Endometrial microvascular endothelial cells (primary cell): ENCODE measurements around the gene PEX11G. TPM values are rescaled to one million over a fixed set of nuclear protein-coding genes. Genes with fewer than 3 reads are reported as not detected.

ENCODE experiments used
- in situ Hi-C: cut with HindIII; loops from 2 replicates; pipeline ENCODE4 v1.10.0; 2017; ENCODE audit warnings: low sequenced_read_pairs, low pct_unique_long_range_greater_than_20kb; ENCODE audit errors: inconsistent ontology term
- total RNA-seq: library from RNA; depleted of rRNA; stranded (reverse); fragments of >200 nt; gene quantifications from one replicate; pipeline ENCODE4 v1.2.3, GENCODE V29; 2015; ENCODE audit errors: inconsistent ontology term

PEX11G gene
- total RNA-seq, 1 donor from 2014 or later: 0.84 TPM

DNA sequence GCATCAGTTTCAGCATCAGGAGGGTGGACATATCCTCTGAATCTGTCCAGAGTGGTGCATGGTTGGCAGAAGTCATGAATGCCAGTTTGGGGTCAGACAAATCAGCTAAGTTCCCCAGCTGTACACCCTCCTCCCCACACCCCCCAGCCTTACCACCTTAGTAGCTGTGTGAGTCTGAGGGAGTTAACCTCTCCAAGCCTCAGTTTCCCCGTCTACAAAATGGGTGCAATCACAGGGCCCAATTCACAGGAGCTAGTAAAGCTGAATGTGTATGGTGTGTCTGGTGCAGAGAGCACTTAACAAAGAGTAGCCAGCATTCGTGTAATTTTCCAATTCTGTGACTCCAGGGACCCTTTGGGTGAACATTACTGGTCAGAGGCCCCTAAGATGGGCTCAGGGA lies 13.7 kb upstream of the PEX11G start:
- in situ Hi-C loops: no loop called here

DNA sequence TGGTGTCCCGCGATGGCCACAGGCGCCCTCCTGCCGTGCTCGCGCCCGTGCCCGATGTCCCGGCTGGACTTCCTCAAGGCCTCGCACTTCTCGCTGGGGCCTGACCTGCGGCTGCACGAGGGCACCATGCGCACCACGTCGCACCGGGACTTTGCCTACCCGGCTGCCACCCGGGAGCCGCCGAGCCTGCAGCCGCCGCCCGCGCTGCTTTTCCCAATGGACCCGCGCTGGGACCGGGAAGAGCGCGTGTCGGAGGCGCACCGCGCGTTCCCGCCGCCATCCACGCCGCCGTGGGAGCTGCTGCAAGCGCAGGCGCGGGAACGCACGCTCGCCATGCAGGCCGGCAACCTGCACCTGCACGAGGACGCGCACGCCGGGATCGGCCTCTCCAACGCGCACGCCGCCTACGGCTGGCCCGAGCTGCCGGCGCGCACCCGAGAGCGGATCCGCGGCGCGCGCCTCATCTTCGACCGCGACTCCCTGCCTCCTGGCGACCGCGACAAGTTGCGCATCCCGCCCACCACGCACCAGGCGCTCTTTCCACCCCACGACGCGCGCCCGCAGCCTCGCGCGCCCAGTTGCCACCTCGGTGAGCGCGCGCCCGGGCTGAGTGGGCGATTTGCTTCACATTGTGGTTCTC lies 12.1 kb upstream of the PEX11G start:
- in situ Hi-C loops: no loop called here

DNA sequence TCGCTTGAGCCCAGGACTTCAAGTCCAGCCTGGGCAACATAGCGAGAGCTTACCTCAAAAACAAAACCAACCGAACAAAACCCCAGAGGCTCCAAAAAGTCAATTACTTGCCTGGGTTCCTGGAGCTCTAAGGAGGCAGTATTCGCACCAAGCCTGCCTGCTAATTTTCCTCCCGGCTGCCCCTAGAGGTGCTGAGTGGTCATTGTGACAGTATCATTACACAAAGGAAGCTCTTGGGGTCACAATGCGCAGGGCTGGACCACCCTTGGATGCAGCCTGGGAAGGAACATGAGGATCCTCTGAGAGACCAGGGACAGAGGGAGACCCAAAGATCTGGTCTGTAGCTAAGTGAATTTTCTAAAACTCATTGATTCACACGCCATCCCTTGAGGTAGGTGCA lies 8.5 kb upstream of the PEX11G start:
- in situ Hi-C loops: no loop called here

DNA sequence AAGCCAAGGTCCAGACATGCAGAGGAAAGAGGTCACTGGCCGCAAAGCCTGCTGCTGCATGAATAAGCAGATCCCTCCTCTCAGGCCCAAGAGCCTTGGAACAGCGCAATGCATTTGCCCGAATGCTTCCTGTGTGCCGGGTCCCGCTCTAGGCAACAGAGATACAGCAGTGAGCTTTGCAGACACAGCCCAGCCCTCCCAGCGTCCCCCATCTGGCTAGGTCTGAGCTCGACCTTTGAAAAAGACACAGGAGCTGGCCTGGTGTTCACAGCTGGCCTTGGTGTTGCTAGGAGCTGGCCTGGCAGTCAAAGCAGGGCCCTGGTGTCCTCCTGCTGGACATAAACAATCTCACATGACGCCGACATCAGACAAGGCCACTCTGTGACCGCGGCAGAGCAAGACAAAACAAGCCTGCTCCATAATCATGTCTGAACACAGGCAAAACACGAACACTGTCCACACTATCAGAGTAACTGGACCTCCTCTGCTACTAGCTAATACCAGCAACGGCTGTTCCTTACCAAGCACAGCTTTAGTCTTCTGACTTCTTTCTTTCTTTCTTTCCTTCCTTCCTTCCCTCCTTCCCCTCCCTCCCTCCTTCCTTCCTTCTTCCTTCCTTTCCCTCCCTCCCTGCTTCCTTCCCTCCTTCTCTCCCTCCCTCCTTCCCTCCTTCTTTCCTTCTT lies 5.7 kb upstream of the PEX11G start:
- in situ Hi-C loops: no loop called here

DNA sequence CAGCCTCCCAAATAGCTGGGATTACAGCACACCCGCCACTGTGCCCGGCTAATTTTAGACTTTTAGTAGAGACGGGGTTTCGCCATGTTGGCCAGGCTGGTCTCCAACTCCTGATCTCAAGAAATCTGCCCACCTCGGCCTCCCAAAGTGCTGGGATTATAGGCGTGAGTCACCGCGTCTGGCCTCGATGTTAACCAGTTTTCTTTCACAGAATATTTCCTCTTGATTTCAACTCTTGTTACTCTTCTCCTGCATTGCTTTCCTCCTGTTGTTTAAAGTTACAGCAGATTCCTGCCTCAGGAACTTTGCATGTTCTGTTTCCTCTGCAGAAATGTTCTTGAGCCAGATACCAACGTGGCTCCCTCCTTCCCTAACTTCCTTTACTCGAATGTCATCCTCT lies 3.7 kb upstream of the PEX11G start:
- in situ Hi-C loops: no loop called here

DNA sequence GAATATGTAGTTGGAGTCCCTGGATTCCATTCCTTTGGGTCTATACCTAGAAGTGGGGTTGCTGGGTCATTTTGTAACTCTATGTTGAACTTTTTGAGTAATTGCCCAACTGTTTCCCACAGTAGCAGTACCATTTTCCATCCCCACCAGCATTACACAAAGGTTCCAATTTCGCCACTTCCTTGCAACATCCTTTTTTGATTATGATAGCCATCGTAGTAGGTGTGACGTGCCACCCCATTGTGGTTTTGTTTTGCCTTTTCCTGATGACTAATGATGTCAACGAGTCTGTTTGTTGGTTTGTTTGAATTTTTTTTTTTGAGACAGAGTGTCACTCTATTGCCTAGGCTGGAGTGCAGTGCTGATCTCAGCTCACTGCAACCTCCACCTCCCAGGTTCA lies 3.3 kb upstream of the PEX11G start:
- in situ Hi-C loops: no loop called here

DNA sequence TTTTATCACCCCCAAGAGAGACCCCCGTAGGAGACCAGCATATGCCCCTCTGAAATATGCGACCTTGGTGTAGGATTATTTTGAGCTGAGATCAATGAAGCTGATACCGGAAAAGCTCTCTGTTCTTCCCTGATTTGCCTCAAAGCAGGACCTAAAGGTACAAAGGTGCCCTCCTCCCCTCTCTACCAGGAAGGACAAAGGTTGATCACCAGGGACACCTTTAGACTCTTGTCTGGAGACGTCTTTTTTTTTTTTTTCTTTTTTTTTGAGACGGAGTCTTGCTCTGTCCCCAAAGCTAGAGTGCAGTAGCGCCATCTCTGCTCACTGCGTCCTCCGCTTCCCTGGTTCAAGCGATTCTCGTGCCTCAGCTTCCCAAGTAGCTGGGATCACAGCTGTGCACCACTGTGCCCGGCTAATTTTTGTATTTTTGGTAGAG lies 792 bp upstream of the PEX11G start:
- in situ Hi-C loops: no loop called here

DNA sequence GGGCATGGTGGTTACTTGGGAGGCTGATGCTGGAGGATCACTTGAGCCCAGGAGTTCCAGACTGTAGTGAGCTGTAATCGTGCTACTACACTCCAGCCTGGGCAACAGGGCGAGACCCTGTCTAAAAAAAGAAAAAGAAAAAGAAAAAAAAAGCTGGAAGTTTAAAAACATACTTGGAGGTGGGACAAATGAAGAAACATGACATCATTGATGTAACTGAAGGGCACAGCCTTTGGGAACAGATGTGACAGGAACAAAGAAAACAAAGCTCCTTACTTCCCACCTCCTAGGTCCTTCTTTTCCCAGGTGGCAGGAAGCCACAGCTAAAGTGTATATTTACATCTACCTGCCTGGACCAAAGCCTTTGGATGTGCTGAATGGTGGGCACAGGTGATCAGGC lies 1.9 kb downstream of the PEX11G start:
- in situ Hi-C loops: no loop called here

DNA sequence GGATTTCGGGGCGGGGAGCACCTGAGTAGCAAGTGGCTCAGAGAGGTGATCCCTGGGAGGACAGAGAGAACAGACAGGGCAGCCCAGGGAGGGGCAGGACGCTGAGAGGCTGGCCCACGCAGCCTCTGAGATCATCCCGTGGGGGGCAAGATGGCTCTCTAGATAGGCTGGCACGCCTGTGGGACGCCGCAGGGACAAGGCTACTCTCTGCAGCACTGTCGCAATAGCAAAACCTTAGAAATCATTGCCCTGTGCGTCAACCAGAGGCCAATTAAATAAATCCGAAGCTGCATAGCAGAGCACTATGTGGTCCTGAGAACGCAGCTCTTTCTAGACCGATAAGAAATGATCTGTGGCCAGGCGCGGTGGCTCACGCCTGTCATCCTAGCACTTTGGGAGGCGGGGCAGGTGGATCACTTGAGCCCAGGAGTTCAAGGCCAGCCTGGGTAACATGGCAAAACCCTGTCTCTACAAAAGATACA lies 5.1 kb downstream of the PEX11G start:
- in situ Hi-C loops: no loop called here

DNA sequence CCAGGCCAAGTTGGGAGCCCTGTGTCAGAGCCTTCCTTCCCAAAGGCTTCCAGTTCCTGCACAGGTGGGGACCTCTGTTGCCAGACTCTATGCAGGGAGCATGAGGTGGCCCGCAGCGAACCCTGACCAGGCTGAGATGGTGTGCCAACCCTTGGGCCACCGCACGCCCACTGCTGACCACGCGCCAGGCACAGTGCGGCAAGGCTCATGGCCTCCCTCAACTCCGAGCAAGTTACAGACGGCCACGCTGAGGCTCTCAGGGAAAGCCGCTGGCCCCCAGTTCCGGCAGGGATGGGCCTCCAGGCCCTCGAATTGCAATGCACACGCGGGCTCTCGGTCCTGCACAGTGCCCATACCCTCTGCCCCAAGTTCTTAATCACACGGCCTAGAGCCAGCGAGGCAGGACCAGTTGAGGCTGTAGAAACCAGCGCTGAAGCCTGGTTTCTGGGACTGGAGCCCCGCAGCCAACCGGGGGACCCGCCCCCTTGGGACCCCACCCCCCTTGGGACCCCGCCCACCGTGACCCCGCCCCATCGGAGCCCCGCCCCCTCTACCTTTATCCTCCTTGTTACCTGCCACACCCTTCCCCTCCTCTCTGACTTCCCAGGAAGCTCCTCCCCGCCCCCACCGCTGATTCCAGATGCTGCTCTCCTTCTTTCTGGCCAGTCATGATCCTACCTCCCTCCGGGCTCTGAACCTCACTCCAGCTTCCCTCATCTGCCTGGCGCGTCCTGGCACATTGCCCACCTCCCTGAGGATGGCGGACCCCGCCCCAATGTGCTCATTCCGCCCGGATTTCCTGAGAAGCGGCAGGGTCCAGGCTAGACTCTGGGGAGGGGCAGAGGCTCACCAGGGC lies 6.0 kb downstream of the PEX11G start:
- in situ Hi-C loops: no loop called here

DNA sequence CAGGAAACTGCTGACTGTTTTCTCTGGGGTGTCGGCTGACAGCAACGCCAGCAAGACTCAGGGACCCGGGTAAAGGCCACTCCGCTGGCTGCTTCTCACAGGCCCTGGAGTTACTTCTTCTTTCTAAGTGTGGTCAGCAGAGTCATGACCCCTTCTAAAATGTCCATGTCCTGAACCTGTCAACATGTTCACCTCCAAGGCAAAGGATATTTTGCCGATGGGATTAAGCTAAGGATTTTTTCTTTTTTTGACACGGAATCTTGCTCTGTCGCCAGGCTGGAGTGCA lies 7.9 kb downstream of the PEX11G start:
- in situ Hi-C loops: no loop called here

DNA sequence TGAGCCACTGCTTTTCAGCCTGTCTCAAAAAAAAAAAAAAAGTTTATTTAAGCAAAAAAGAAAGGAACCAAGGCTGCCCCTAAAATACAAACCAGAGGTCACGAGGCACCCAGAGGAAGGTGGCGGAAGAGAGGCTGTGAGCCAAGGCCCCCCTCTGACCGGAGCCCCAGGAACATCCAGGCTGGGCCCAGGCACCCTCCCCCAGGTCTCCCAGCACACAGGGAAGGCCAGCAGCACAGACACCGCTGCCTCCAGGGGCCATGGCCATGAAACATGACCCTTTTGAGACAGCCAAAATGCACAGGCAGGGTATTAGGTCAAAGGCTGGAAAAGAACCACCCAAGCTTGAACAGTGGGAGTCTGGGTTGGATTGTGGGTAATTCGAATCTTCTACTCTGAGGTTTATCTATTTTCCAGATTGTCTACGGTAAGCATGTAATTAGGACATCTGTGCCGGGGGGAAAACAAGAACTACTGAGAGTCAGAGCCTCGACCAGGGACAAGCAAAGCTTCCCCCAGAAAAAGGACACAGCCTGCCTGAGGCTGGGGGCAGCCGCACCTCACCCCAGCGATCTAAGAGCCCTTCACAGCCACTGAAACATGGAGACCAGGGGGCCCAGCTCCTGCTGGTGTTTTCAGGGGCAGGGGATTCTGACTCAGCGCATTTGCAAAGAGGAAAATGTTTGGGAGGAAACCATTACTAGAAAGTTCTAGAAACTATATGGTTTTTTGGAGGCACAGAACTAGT lies 8.4 kb downstream of the PEX11G start:
- in situ Hi-C loops: no loop called here

DNA sequence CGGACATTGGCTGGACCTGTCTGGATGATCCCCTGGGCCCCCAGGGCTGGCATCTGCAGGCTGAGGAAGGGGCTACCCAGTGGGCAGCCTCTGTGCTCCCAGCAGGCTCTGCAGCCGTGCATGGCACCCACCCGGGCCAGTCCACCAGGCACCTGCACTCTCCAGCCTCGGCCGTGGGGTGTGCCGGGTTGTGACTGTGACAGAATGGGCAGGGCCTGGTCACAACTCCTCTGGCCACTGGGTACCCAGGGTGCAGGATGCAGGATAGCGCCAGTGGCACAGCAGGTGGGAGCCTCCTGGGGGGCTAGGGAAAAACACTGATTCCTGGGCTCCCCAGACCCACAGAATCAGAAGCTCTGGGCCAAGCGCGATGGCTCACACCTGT lies 10.0 kb downstream of the PEX11G start:
- in situ Hi-C loops: no loop called here

DNA sequence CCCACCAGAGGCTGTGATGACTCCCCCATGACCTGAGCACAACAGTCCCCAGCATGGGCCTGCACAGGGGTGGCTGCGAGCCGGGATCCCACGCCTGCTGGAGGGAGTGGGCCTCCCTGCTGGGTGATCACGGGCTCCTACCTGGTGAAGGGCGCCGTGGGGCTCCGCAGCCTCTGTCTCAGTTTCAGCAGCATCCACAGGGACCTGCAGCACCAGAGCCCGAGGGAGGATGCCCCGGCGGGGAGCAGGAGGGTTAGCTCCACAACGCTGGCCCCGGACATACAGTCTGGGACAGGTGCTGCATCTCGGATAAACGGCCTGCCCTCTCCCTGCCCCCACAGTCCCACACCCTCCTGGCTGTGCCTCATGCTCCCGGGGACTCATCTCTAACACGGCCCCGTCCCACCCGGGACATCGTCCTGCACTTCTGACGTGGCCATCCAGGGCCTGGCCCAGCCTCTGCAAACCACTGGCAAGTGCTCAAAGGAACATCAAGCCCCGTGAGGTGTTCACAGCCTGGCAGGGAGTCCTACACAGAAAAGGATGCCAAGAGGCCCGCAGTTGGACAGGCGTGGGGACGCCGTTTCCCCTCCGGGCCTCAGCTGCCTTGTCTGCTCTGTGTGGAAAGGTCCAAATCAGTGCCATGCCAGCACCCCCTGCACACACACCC lies 10.5 kb downstream of the PEX11G start:
- in situ Hi-C loops: no loop called here

DNA sequence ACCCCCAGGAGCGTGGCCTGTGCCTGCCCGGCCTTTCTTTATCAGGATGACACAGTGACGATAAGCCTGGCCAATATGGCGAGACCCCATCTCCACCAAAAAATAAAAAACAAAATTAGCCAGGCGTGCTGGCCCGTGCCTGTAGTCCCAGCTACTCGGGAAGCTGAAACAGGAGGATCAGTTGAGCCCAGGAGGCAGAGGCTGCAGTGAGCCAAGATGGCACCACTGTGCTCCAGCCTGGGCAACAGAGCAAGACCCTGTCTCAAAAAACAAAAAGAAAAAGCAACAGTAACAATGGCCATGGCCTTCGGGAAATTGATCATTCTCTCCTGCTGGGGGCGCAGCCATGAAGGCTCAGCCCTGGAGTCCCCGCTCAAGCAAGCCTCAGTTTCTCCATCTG lies 11.1 kb downstream of the PEX11G start:
- in situ Hi-C loops: no loop called here

DNA sequence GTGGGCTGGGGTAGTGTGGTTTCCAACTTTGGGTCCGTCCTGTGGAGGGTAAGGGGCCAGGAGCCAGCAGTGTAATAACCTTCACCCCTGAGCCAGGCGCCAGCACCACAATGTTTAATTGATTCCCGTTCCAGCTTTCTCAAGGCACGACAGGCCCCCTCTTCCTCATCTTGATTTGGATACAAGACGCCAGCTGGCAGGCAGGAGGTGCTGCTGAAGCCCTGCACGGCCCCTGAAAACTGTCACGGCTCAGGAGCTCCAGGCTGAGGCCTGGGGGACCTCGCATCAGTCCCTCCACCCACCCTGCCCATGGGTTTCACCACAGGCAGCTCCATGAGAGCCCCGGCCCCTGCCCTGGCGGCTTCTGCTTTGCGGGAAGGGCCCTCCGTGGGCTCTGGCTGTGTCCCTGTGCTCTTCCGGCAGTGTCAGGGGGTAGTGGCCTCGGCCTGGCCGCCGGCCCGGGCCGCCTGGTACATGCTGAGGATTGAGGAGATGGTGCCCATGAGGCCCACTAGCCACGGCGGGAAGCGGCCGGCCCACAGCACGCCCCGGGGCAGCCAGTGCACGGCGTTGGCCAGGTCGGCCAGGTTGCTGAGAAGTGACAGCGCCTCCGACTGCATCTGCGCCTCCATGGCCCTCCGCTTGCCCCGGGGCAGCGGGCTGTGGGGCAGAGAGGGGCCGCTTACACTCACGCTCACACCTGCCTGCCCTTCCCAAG lies 11.9 kb downstream of the PEX11G start:
- in situ Hi-C loops: no loop called here

DNA sequence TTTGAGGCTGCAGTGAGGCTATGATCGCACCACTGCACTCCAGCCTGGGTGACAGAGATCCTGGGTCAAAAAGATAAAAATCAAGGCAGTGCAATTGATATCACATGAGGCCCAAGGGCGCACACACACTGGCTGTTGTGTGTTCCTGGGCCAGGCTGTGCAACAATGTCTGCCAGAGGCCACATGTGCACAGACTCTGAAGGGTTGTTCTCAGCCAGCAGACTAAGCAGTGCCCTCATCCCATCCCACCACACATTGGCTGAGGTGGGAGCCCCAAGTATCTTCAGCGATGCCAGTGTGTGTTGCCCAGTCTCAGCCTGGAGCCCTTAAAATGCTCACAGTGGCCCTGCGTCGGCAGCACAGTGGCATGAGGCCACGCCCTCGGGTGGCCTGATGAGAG lies 12.6 kb downstream of the PEX11G start:
- in situ Hi-C loops: no loop called here

DNA sequence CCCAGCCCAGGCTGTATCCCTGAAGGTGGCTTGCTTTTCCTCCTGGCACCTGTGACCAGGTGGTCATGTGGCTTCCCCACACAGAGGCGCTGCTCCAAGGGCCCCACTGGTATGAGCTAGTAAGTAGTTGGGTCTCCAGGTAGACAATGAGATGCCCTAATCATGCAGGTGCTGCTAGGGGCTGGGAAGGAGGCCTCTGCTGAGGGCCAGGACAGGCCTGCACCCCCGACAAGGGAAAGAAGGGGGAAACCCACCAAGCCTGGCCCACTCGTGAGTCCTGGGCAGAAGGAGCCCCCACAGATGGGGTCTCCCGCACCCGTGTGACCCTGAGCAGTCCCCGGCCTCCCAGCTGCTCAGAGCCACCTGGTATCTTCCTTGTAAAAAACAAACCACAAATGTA lies 13.2 kb downstream of the PEX11G start:
- in situ Hi-C loops: no loop called here
